Hepatocyte (in vitro differentiated cells): Measurements from ENCODE around the gene USP54. TPM values are rescaled to one million over a fixed set of nuclear protein-coding genes. Genes with fewer than 3 reads are reported as not detected.

Experiments used
- DNase-seq: peaks from one replicate; pipeline ENCODE4 v3.0.0-alpha.2; 2016; ENCODE audit warnings: low spot score
- H2AFZ ChIP-seq: fragments of 200-600 bp; sonication (generic); 2 replicates; pipeline ENCODE4 v1.6.0; 2016; ENCODE audit warnings: antibody characterized with exemption, mild to moderate bottlenecking
- H3K27ac ChIP-seq: fragments of 200-600 bp; sonication (generic); 2 replicates; pipeline ENCODE4 v1.5.1; 2016; ENCODE audit warnings: mild to moderate bottlenecking
- H3K27me3 ChIP-seq: fragments of 200-600 bp; sonication (generic); 2 replicates; pipeline ENCODE4 v1.6.1; 2016
- H3K36me3 ChIP-seq: fragments of 200-600 bp; sonication (generic); replicated peaks from 2 replicates; pipeline ENCODE4 v1.5.1; 2016; ENCODE audit warnings: low read depth; ENCODE audit not compliant: insufficient read depth
- H3K4me1 ChIP-seq: fragments of 200-600 bp; sonication (generic); 2 replicates; pipeline ENCODE4 v1.5.1; 2016; ENCODE audit warnings: mild to moderate bottlenecking, moderate library complexity; ENCODE audit not compliant: insufficient read depth
- H3K4me2 ChIP-seq: fragments of 200-600 bp; sonication (generic); 2 replicates; pipeline ENCODE4 v1.6.0; 2016
- H3K4me3 ChIP-seq: fragments of 200-600 bp; sonication (generic); 2 replicates; pipeline ENCODE4 v1.5.1; 2016; ENCODE audit warnings: mild to moderate bottlenecking
- H3K79me2 ChIP-seq: fragments of 200-600 bp; sonication (generic); 2 replicates; pipeline ENCODE4 v1.6.0; 2017; ENCODE audit warnings: mild to moderate bottlenecking
- H3K9me2 ChIP-seq: fragments of 200-600 bp; sonication (generic); replicated peaks from 2 replicates; pipeline ENCODE4 v1.6.0; 2017; ENCODE audit warnings: mild to moderate bottlenecking; ENCODE audit not compliant: insufficient read depth
- H3K9me3 ChIP-seq: fragments of 200-600 bp; sonication (generic); 2 replicates; pipeline ENCODE4 v1.5.1; 2016; ENCODE audit warnings: low read depth, mild to moderate bottlenecking
- H4K20me1 ChIP-seq: fragments of 200-600 bp; sonication (generic); 2 replicates; pipeline ENCODE4 v1.6.0; 2016; ENCODE audit warnings: mild to moderate bottlenecking; ENCODE audit not compliant: insufficient read depth, poor library complexity, severe bottlenecking
- EZH2 ChIP-seq: fragments of 200-600 bp; sonication (generic); IDR thresholded peaks from 2 replicates; pipeline ENCODE4 v1.6.1; 2016; ENCODE audit warnings: antibody characterized with exemption, mild to moderate bottlenecking, borderline replicate concordance
- EZH2phosphoT487 ChIP-seq: fragments of 200-600 bp; sonication (generic); IDR thresholded peaks from one replicate; pipeline ENCODE4 v1.6.1; 2018; ENCODE audit warnings: antibody characterized with exemption, mild to moderate bottlenecking, low read depth, moderate library complexity; ENCODE audit not compliant: unreplicated experiment, severe bottlenecking
- WGBS: methylation state at CpG from one replicate; pipeline ENCODE4 v1.1.6; 2016; ENCODE audit warnings: low lambda C conversion rate; ENCODE audit errors: missing lambda C conversion rate; 5-methylcytosine and 5-hydroxymethylcytosine counted together
- polyA plus RNA-seq: library from polyadenylated mRNA; unstranded; fragments of >200 nt; fragmentation: Nextera tagmentation; extraction: Ambion mirVana; gene quantifications from 2 replicates; pipeline ENCODE4 v1.2.1, GENCODE V29; 2016
- total RNA-seq: library from RNA; depleted of rRNA; stranded (reverse); fragments of >200 nt; gene quantifications from 2 replicates; pipeline ENCODE4 v1.2.3, GENCODE V29; 2014
- TF ChIP-seq, protein P1 (sequence below): fragments of 200-600 bp; sonication (generic); IDR thresholded peaks from 2 replicates; pipeline ENCODE4 v1.5.1; 2016; ENCODE audit warnings: antibody characterized with exemption, mild to moderate bottlenecking; ENCODE audit not compliant: poor library complexity

The USP54 gene
- total and polyA plus RNA-seq, 2 experiments from 2014 or later = 13.2 to 61.6 TPM

DNA sequence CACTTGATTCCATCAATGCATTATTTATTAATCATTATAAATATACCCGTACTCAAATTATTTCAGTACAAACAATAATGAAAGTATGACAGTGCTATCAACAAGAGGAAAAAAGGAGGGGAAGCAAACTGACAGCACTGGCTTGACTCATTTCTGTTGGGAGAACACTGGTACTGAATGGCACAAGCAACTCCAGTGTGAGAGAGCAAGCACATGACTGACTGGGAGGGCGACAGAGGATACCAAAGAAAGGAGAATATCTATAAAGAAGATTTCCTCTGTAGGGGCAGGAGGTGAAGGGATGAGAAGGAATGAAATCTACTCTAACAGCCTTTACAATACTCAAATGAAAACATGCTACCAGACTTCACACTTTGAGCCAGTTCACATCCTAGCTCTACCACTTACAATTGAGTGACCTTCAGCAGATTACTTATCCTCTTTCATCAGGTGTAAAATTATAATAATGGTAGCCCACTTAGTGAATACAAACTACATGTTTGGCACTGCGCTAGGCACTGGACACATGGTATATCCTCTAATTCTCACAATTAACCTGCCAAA lies 1.5 kb downstream of the USP54 start:
- Histone ChIP-seq H3K27me3 (no peaks in the 10 kb centered on the region), H3K9me2 (no peaks in the 10 kb centered on the region), H3K4me1 (peaks cover 38% of the 10 kb centered on the region), H4K20me1 (no peaks in the 10 kb centered on the region), H3K79me2 (peaks cover 36% of the 10 kb centered on the region), H2AFZ (no peak overlapping the region), H3K4me2 (peak overlapping the region; percentile 67), H3K36me3 (no peaks in the 10 kb centered on the region), H3K9me3 (no peaks in the 10 kb centered on the region), H3K4me3 (peak overlapping the region; percentile 9), H3K27ac (peak overlapping the region; percentile 85)
- 86% methylated on average over 3 of the region's 3 CpGs for WGBS
- DNase-seq = peak; percentile 49
- TF ChIP-seq, protein P1, sequence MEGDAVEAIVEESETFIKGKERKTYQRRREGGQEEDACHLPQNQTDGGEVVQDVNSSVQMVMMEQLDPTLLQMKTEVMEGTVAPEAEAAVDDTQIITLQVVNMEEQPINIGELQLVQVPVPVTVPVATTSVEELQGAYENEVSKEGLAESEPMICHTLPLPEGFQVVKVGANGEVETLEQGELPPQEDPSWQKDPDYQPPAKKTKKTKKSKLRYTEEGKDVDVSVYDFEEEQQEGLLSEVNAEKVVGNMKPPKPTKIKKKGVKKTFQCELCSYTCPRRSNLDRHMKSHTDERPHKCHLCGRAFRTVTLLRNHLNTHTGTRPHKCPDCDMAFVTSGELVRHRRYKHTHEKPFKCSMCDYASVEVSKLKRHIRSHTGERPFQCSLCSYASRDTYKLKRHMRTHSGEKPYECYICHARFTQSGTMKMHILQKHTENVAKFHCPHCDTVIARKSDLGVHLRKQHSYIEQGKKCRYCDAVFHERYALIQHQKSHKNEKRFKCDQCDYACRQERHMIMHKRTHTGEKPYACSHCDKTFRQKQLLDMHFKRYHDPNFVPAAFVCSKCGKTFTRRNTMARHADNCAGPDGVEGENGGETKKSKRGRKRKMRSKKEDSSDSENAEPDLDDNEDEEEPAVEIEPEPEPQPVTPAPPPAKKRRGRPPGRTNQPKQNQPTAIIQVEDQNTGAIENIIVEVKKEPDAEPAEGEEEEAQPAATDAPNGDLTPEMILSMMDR = no peak
- no peak for TF ChIP-seq EZH2phosphoT487
- no peak for TF ChIP-seq EZH2

DNA sequence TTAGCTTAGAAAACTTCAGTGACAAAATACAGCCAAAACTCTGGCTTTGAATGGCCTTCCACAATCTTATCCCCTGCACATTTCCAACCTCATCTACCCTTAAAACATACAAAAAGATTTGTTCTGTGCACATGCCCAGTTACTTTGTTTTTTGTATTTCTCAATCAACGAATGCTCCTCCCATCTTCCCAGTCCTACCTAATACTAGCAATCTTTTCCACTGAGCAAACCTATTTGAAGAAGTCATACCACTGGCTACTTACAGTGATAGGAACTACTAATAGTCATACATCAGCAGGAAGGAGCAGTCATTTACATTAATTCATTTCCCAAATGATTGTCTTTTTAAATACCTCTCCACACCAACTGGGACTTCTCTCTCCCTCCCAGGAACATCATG lies 2.5 kb downstream of the USP54 start:
- H2AFZ ChIP-seq = no peak overlapping the region
- no peaks in the 10 kb centered on the region for H3K36me3 ChIP-seq
- 67% methylated on average over 1 of the region's 1 CpG for WGBS
- DNase-seq = peak; percentile 26
- no peaks in the 10 kb centered on the region for H3K9me3 ChIP-seq
- H3K4me2 ChIP-seq = peak overlapping the region; percentile 67
- H3K4me3 ChIP-seq = no peak overlapping the region
- H3K27ac ChIP-seq = peak overlapping the region; percentile 85
- H3K79me2 ChIP-seq = peaks cover 46% of the 10 kb centered on the region
- H3K9me2 ChIP-seq = no peaks in the 10 kb centered on the region
- no peak for TF ChIP-seq EZH2
- TF ChIP-seq EZH2phosphoT487 = no peak
- TF ChIP-seq, protein P1 = no peak
- no peaks in the 10 kb centered on the region for H4K20me1 ChIP-seq
- no peaks in the 10 kb centered on the region for H3K27me3 ChIP-seq
- H3K4me1 ChIP-seq = peaks cover 37% of the 10 kb centered on the region

DNA sequence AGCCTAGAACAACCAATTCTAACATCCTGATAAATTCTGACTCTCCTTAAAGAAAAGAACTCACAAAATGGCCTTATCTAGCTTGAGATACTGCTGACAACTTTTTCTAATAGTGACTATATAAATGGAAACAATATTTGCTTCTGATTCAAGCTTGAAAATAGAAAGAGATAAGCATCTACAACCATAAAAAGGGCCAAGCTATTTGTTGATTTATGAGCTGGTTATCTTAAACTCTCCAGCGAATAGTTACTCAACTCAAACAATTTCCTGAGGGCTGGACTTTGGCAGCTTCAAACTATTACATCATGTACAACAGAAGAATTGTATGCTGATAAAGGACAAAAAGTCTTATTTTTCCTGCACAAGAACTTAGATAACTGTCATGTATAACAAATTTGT lies 4.6 kb downstream of the USP54 start:
- Histone ChIP-seq H3K27ac (peak overlapping the region; percentile 85), H3K9me3 (no peaks in the 10 kb centered on the region), H3K4me2 (peak overlapping the region; percentile 52), H3K79me2 (peaks cover 67% of the 10 kb centered on the region), H3K27me3 (no peaks in the 10 kb centered on the region), H3K9me2 (no peaks in the 10 kb centered on the region), H3K4me3 (no peak overlapping the region), H3K4me1 (peaks cover 23% of the 10 kb centered on the region), H3K36me3 (no peaks in the 10 kb centered on the region), H2AFZ (no peak overlapping the region), H4K20me1 (no peaks in the 10 kb centered on the region)
- TF ChIP-seq EZH2phosphoT487 (no peak), EZH2 (no peak)
- TF ChIP-seq, protein P1 = no peak
- WGBS = 0% methylated on average over 1 of the region's 1 CpG
- DNase-seq = peak; percentile 73
